ENCODE data around the gene RAET1G. TPM values are rescaled to one million over a fixed set of nuclear protein-coding genes. Genes with fewer than 3 reads are reported as not detected.

Gene RAET1G
- polyA plus RNA-seq, 1 experiment: 3.0 TPM

GRCh38 chr6:149897855-149898744, 24.8 kb downstream of the RAET1G start, which contains the start of gene RAET1E:
RAET1E (minus strand) TSS chr6:149898113; CDS start chr6:149890901, 7,212 bp downstream.
- POLR2A ChIA-PET: no interaction called here
- no peaks in the 10 kb centered on the region for H3K27me3 ChIP-seq (ENCODE audit: control insufficient read depth, insufficient read depth, low read length)
- CTCF ChIA-PET: no interaction called here

GRCh38 chr6:149897015-149897697, 25.8 kb downstream of the RAET1G start:
- TF ChIP-seq CTCF (IDR thresholded peaks at IDR 0.05; ENCODE audit: low read depth, low read length): no peak
- H3K27ac ChIP-seq (ENCODE audit: low read depth, low read length): peak overlapping the region; percentile 73
- H3K9me3 ChIP-seq (ENCODE audit: control insufficient read depth, insufficient read depth, low read length): no peaks in the 10 kb centered on the region
- ChIA-PET POLR2A (no interaction called here), CTCF (interaction anchor here (1.1 kb wide), 1 partner anchor 61 kb away, joined by 4 read pairs; no protein-coding TSS in a partner anchor)
- peak; percentile 63 for DNase-seq (ENCODE audit: low read depth, low spot score)
- H3K4me3 ChIP-seq (ENCODE audit: low read depth, low read length): peak overlapping the region; percentile 41
- no peaks in the 10 kb centered on the region for H3K27me3 ChIP-seq (ENCODE audit: control insufficient read depth, insufficient read depth, low read length)

More at GRCh38 chr6:149897855-149898744, 24.8 kb downstream of the RAET1G start, which contains the start of gene RAET1E:
- TF ChIP-seq CTCF (IDR thresholded peaks at IDR 0.05; ENCODE audit: low read depth, low read length): 0 out of 2 replicates have a peak, but pooled peaks have one; percentile 2
- Histone ChIP-seq H3K9me3 (ENCODE audit: control insufficient read depth, insufficient read depth, low read length) (no peaks in the 10 kb centered on the region), H3K4me3 (ENCODE audit: low read depth, low read length) (peak within 1 kb of the TSS; percentile 41), H3K27ac (ENCODE audit: low read depth, low read length) (peak within 1 kb of the TSS; percentile 73)
- no peak for DNase-seq (ENCODE audit: low read depth, low spot score)

DNA sequence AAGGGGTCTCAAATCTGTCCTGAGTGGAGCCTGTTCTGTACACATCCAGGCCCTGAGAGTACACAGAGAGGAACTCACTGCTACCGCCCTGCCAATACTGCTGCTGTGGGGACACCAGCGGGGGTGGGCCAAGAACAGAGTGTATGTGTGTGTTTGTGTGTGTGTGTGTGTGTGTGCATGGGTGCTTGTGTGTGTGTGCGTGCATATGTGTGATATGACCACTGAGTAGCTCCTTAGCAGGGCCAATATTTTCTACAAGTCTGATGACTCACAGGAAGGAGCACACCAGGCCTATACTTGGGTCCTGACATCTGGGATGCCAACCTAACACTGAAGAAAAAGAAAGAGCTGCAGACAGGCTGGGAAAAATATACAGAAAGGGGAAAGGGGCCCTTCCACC, 26.4 kb downstream of the RAET1G start:
- POLR2A ChIA-PET: no interaction called here
- no peak for DNase-seq (ENCODE audit: low read depth, low spot score)
- Histone ChIP-seq H3K27ac (ENCODE audit: low read depth, low read length) (peak overlapping the region; percentile 73), H3K9me3 (ENCODE audit: control insufficient read depth, insufficient read depth, low read length) (no peaks in the 10 kb centered on the region), H3K4me3 (ENCODE audit: low read depth, low read length) (no peak overlapping the region), H3K27me3 (ENCODE audit: control insufficient read depth, insufficient read depth, low read length) (no peaks in the 10 kb centered on the region)
- no peak for TF ChIP-seq CTCF (IDR thresholded peaks at IDR 0.05; ENCODE audit: low read depth, low read length)
- CTCF ChIA-PET: interaction anchor here (1.1 kb wide), 1 partner anchor 60 kb away, joined by 4 read pairs; no protein-coding TSS in a partner anchor

DNA sequence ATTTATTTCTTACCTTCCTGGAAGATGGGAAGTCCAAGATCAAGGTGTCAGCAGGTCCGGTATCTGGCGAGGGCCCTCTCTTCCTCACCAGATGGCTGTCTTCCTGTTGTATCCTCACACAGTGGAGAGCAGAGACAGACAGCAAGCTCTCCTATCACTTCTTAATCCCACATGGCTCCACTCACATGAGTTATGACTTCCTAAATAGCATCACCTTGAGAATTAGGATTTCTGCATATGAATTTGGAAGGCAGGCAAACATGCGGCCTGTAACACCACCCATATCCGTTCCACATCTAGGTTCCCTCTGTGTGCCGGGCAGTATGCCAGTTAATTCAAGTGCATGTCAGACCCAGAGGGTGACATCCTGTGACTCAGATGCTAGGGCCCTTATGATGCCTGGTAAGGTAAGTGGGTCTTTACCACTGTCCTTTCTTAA, 27.1 kb downstream of the RAET1G start:
- Histone ChIP-seq H3K4me3 (ENCODE audit: low read depth, low read length) (no peak overlapping the region), H3K27me3 (ENCODE audit: control insufficient read depth, insufficient read depth, low read length) (no peaks in the 10 kb centered on the region), H3K27ac (ENCODE audit: low read depth, low read length) (no peak overlapping the region), H3K9me3 (ENCODE audit: control insufficient read depth, insufficient read depth, low read length) (no peaks in the 10 kb centered on the region)
- no peak for DNase-seq (ENCODE audit: low read depth, low spot score)
- ChIA-PET CTCF (interaction anchor here (0.5 to 1.1 kb wide), 2 partner anchors 59 to 348 kb away, joined by 3 to 4 read pairs; no protein-coding TSS in a partner anchor), POLR2A (no interaction called here)
- TF ChIP-seq CTCF (IDR thresholded peaks at IDR 0.05; ENCODE audit: low read depth, low read length): no peak
